Psoas muscle (tissue), 8 donors: ENCODE measurements around the gene LSAMP. TPM values are rescaled to one million over a fixed set of nuclear protein-coding genes. Genes with fewer than 3 reads are reported as not detected.

ENCODE experiments used
- ATAC-seq, 4 donors: fragments of 200-7000 bp; cut with Tn5 transposase; one replicate each; pipeline ENCODE4 v1.9.1; 2020; ENCODE audit warnings: moderate library complexity in 3 of 4, mild to moderate bottlenecking in 2 of 4
- DNase-seq, 2 donors: peaks; one replicate each; pipeline ENCODE4 v3.0.0-alpha.2; 2020
- H3K27ac ChIP-seq: fragments of 200-600 bp; one replicate; pipeline ENCODE4 v1.8.0; 2022
- H3K27me3 ChIP-seq, 3 donors: fragments of 200-600 bp in 1 of 3; one replicate each; pipeline versions ENCODE4 v1.6.1 to v1.8.0; 2013 to 2022; ENCODE audit warnings: low read length in 2 of 3, mild to moderate bottlenecking in 2 of 3, moderate library complexity in 1 of 3; ENCODE audit not compliant: insufficient read depth in 3 of 3
- H3K36me3 ChIP-seq, 2 donors: fragments of 200-600 bp in 1 of 2; one replicate each; pipeline versions ENCODE4 v1.6.1 to v1.8.0; 2013 to 2022; ENCODE audit warnings: low read depth in 1 of 2, mild to moderate bottlenecking in 1 of 2, moderate library complexity in 1 of 2; ENCODE audit not compliant: insufficient read depth in 1 of 2
- H3K4me1 ChIP-seq: fragments of 200-600 bp; one replicate; pipeline ENCODE4 v1.8.0; 2022
- H3K4me3 ChIP-seq: fragments of 200-600 bp; one replicate; pipeline ENCODE4 v1.8.0; 2022; ENCODE audit warnings: mild to moderate bottlenecking
- H3K9me3 ChIP-seq: fragments of 200-600 bp; one replicate; pipeline ENCODE4 v1.8.0; 2022
- WGBS, 3 donors: extraction: QIAGEN DNeasy Blood & Tissue Kit; methylation state at CpG; one replicate each; pipeline versions ENCODE4 v1.1.6 to v1.1.7; 2013; 5-methylcytosine and 5-hydroxymethylcytosine counted together
- intact Hi-C, 2 donors: fragments of 100-400 bp; cut with DNase I; formaldehyde crosslinking; loops; one replicate each; pipeline versions ENCODE4 v1.11.0 to v1.14.2; 2022
- long read RNA-seq, 2 donors: library from polyadenylated mRNA; unstranded; transcript quantifications; one replicate each; pipeline ENCODE4 v2.0.0, GENCODE V29; 2021
- polyA plus RNA-seq, 3 donors: library from polyadenylated mRNA; stranded (reverse); fragments of 200-250 nt; gene quantifications; one replicate each; pipeline ENCODE4 v1.2.3, GENCODE V29; 2013
- total RNA-seq, 4 donors: library from RNA; stranded (reverse); fragmentation: NEBNext Ultra II Directional in 2 of 4; extraction: Animal tissue kit (Norgen Biotek cat#: 25700) in 2 of 4; gene quantifications; one replicate each; pipeline versions ENCODE4 v1.2.1 to v1.2.4, GENCODE V29; 2021 to 2023
- TF ChIP-seq, protein P1 (sequence below): fragments of 200-600 bp; IDR thresholded peaks from one replicate; pipeline ENCODE4 v1.8.0; 2022; ENCODE audit warnings: antibody characterized with exemption
- donor health status: healthy with polysubstance abuse.
- donor health status: DM: no; HTN: no; CAD: no; lungs with moderate emphysema.
- donor health status: Bipolar disorder and iron deficiency.
- donor health status: healthy.
- donor health status: DM: yes; HTN: yes; CAD: no.
- donor health status: DM: no; HTN: no; CAD: no.
- donor health status: DM: no; HTN: no; CAD: no.
- donor health status: DM: yes; HTN: yes; CAD: no.

The LSAMP gene
- total RNA-seq (under 1 TPM in 1 of 4 donors, not detected in 3; 0.17 TPM), polyA plus RNA-seq (under 1 TPM in 2 of 3 donors, not detected in 1; 0.01 to 0.04 TPM)
- long read RNA-seq, donor 1, result 0 reads
- long read RNA-seq, donor 2, result 0 reads

DNA sequence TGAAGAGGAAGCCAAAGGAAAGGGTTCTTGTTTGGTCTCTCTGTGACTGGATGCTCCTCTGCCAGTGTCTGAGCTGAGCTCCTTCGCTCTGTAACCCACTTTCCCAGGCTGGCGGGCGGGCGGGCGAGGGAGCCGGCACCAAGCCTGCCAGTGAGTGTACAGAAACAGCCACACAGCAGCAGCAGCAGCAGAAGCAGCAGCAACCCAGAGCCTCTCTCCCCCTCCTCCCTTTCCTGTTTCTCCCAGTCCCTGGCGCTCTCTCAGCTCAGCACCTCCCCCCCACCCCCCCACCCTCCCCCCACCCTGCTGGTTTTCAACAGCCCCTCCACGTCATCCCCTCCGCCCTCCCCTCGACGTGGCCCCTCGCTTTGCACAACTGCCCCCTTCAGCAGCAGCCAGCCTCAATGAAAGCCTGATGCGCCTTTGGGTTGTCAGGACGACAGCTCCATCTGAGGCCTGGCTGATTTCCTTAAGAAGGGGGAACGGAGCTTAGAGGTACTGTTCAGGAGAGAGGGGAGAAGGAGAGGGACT is at the start of gene LSAMP:
Gene LSAMP, minus strand, starts transcription at position 177 of the 531 bp plus-strand sequence.
- Histone ChIP-seq H3K36me3 (no peaks in the 10 kb centered on the region), H3K4me1 (no peaks in the 10 kb centered on the region), H3K4me3 (no peak within 1 kb of the TSS), H3K27ac (no peak within 1 kb of the TSS), H3K9me3 (no peaks in the 10 kb centered on the region), H3K27me3 (peaks cover 0 to 16% (median 4%) of the 10 kb centered on the region in 3 donors)
- ATAC-seq (no peak), DNase-seq (no peak)
- intact Hi-C loops, result no loop called here
- 3 to 5% (median 3%) methylated on average over 14 to 15 of the region's 15 CpGs for WGBS, 3 donors
- TF ChIP-seq, protein P1, sequence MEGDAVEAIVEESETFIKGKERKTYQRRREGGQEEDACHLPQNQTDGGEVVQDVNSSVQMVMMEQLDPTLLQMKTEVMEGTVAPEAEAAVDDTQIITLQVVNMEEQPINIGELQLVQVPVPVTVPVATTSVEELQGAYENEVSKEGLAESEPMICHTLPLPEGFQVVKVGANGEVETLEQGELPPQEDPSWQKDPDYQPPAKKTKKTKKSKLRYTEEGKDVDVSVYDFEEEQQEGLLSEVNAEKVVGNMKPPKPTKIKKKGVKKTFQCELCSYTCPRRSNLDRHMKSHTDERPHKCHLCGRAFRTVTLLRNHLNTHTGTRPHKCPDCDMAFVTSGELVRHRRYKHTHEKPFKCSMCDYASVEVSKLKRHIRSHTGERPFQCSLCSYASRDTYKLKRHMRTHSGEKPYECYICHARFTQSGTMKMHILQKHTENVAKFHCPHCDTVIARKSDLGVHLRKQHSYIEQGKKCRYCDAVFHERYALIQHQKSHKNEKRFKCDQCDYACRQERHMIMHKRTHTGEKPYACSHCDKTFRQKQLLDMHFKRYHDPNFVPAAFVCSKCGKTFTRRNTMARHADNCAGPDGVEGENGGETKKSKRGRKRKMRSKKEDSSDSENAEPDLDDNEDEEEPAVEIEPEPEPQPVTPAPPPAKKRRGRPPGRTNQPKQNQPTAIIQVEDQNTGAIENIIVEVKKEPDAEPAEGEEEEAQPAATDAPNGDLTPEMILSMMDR, result no peak

DNA sequence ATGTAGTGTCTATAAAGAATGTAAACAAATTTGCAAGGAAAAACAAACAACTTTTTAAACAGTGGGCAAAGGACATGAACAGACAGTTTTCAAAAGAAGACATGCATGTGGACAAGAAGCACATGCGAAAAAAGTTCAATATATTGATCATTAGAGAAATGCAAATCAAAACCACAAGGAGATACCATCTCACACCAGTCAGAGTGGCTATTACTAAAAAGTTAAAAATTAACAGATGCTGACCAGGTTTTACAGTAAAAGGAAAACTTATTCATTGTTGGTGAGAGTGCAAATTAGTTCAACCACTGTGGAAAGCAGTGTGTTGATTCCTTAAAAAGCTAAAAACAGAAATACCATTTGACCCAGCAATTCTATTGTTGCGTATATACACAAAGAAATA is 47.1 kb upstream of the LSAMP start:
- H3K4me3 ChIP-seq, result no peak overlapping the region
- WGBS, 3 donors, result 73 to 89% (median 81%) methylated on average over 2 of the region's 2 CpGs
- TF ChIP-seq, protein P1, result no peak
- H3K27ac ChIP-seq, result no peak overlapping the region
- H3K27me3 ChIP-seq, result no peaks in the 10 kb centered on the region
- H3K9me3 ChIP-seq, result peaks cover 4% of the 10 kb centered on the region
- H3K4me1 ChIP-seq, result no peaks in the 10 kb centered on the region
- intact Hi-C loops, result no loop called here
- DNase-seq, result no peak
- no peaks in the 10 kb centered on the region for H3K36me3 ChIP-seq
- ATAC-seq, result no peak

DNA sequence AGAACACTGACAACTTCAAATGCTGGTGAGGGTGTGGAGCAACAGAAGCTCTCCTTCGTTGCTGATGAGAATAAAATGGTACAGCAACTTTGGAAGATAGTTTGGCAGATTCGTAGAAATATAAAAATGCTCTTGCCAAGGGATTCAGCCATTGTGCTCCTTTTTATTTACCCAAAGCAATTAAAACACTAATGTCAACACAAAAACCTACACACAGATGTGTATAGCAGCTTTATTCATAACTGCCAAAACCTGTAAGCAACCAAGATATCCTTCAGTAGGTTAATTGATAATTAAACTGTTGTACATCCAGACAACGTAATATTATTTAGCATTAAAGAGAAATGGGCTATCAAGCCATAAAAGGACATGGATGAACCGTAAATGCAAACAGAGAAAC is 37.8 kb upstream of the LSAMP start:
- no peak for ATAC-seq
- Histone ChIP-seq H3K4me3 (no peak overlapping the region), H3K36me3 (no peaks in the 10 kb centered on the region), H3K27ac (no peak overlapping the region), H3K4me1 (no peaks in the 10 kb centered on the region), H3K27me3 (no peaks in the 10 kb centered on the region), H3K9me3 (no peaks in the 10 kb centered on the region)
- TF ChIP-seq, protein P1, result no peak
- no peak for DNase-seq
- WGBS, 3 donors, result 68 to 72% (median 68%) methylated on average over 4 of the region's 4 CpGs
- intact Hi-C loops, result no loop called here

DNA sequence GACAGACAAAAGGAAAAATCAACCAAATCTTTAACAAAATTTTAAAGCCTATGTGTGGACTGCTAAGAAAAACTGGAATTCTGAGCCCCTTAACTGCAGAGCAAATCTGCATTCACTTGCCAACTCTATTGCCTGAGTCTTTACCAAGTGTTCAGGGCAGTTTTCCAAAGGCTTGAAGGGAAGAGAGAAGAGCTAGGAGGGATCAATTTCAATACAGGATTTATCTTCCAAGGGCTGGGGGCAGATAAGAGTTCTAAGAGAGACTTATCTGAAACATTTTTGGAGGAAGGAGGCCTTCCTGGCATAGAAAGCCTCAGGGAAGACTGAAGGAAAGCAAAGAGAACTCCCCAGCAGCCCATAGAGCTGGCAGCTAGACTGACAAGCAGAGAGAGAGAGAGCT is 31.4 kb upstream of the LSAMP start:
- intact Hi-C loops, result no loop called here
- H3K9me3 ChIP-seq, result no peaks in the 10 kb centered on the region
- H3K4me3 ChIP-seq, result no peak overlapping the region
- no peak for DNase-seq
- no peaks in the 10 kb centered on the region for H3K27me3 ChIP-seq
- H3K4me1 ChIP-seq, result no peaks in the 10 kb centered on the region
- no peak overlapping the region for H3K27ac ChIP-seq
- ATAC-seq, result no peak
- no peaks in the 10 kb centered on the region for H3K36me3 ChIP-seq
- TF ChIP-seq, protein P1, result no peak

DNA sequence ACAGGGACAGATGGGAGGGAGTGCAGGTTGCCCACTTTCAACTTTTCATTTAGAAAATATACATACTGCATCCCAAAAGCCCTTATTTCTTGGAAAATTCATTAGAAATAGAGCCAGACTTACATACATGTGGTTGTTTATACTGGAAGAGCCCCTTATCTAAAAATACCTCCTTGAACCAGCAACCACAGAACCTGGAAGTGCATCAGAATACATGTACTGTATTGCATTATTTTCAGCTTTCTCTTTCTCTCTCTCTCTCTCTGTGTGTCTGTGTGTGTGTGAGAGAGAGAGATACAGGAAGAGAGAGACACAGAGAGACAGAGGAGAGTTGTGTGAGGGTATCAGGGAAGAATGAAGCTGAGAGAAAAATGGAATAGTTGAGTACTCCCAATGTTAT is 29.5 kb upstream of the LSAMP start:
- TF ChIP-seq, protein P1, result no peak
- Histone ChIP-seq H3K9me3 (no peaks in the 10 kb centered on the region), H3K36me3 (no peaks in the 10 kb centered on the region), H3K4me1 (no peaks in the 10 kb centered on the region), H3K27ac (no peak overlapping the region), H3K4me3 (no peak overlapping the region), H3K27me3 (no peaks in the 10 kb centered on the region)
- DNase-seq (no peak), ATAC-seq (no peak)
- intact Hi-C loops, result no loop called here
